Measurements from ENCODE around the gene CIB1. TPM values are rescaled to one million over a fixed set of nuclear protein-coding genes. Genes with fewer than 3 reads are reported as not detected.
"Not testable (repeated sequence)": the region's sequence is repeated elsewhere in the genome, so short reads cannot be mapped to it uniquely, and the experiment has no call there.

CIB1 gene
- total RNA-seq, 1 donor from 2014 or later, result 50.9 TPM

DNA sequence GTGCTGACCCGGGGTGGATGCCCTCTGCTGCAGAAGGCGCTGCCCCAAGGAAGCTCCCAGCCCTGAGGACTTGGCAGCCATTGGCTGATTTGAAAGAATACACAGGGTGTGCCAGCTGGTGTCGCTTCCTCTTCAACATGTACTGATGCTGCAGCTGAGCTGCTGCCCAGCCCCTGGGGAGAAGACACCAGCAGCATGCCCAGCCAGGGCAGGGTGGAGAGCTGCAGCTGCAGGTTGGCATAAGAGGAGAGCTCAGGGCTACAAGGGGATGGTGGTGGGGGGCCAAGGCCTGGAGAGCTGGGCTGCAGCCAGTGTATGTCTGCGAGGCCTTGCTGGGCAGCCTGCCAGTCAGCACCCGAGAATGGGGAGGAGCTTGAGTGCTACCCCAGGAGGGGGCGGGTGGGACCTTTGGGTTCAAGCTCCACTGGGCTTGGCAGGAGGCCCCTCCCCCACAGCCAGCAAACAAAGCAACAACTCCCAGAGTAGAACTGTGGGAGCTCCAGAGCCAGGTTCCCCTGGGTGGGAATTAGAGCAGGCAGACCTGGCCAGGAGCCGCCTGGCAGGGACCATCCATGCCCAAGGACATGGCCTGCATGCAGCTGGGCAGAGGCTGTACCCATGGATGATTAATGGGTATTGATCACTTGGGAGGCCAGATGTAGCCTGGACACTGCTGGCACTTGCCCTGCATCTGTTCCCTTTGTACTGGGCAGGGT is 41.8 kb downstream of the CIB1 start:
- H3K36me3 ChIP-seq, result no peaks in the 10 kb centered on the region
- DNase-seq (ENCODE audit: low spot score in 2 of 2), result no peak
- no peaks in the 10 kb centered on the region for H3K9me3 ChIP-seq
- peak overlapping the region; percentile 56 to 60 for H3K27ac ChIP-seq
- TF ChIP-seq, protein P1, sequence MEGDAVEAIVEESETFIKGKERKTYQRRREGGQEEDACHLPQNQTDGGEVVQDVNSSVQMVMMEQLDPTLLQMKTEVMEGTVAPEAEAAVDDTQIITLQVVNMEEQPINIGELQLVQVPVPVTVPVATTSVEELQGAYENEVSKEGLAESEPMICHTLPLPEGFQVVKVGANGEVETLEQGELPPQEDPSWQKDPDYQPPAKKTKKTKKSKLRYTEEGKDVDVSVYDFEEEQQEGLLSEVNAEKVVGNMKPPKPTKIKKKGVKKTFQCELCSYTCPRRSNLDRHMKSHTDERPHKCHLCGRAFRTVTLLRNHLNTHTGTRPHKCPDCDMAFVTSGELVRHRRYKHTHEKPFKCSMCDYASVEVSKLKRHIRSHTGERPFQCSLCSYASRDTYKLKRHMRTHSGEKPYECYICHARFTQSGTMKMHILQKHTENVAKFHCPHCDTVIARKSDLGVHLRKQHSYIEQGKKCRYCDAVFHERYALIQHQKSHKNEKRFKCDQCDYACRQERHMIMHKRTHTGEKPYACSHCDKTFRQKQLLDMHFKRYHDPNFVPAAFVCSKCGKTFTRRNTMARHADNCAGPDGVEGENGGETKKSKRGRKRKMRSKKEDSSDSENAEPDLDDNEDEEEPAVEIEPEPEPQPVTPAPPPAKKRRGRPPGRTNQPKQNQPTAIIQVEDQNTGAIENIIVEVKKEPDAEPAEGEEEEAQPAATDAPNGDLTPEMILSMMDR (IDR thresholded peaks at IDR 0.05), result no peak
- no peak overlapping the region for H3K4me3 ChIP-seq
- H3K4me1 ChIP-seq, result peaks cover 2 to 25% of the 10 kb centered on the region in 2 donors
- intact Hi-C loops (cut with DNase I), result no loop called here
- no peaks in the 10 kb centered on the region for H3K27me3 ChIP-seq

DNA sequence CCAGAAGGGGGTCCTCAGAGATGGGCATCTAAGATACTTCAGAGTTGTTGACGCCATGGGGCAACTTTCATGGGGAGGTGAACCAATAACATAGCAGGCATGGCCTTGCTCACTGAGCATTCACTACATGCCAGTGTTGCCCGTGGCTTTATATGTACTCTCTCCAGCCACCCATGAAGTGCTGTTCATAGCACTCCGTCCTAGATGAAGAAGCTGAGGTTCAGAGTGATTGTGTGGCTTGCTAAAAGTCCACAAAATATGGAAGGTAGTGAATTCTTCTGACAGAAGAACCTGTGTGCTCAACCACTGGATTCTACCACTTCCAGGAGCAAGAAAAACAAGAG is 42.4 kb downstream of the CIB1 start:
- TF ChIP-seq, protein P1 (IDR thresholded peaks at IDR 0.05), result no peak
- intact Hi-C loops (cut with DNase I), result no loop called here
- Histone ChIP-seq H3K27ac (peak overlapping the region; percentile 56 to 60), H3K36me3 (no peaks in the 10 kb centered on the region), H3K4me1 (peaks cover 2 to 26% of the 10 kb centered on the region in 2 donors), H3K27me3 (no peaks in the 10 kb centered on the region), H3K4me3 (no peak overlapping the region), H3K9me3 (no peaks in the 10 kb centered on the region)
- no peak for DNase-seq (ENCODE audit: low spot score in 2 of 2)

DNA sequence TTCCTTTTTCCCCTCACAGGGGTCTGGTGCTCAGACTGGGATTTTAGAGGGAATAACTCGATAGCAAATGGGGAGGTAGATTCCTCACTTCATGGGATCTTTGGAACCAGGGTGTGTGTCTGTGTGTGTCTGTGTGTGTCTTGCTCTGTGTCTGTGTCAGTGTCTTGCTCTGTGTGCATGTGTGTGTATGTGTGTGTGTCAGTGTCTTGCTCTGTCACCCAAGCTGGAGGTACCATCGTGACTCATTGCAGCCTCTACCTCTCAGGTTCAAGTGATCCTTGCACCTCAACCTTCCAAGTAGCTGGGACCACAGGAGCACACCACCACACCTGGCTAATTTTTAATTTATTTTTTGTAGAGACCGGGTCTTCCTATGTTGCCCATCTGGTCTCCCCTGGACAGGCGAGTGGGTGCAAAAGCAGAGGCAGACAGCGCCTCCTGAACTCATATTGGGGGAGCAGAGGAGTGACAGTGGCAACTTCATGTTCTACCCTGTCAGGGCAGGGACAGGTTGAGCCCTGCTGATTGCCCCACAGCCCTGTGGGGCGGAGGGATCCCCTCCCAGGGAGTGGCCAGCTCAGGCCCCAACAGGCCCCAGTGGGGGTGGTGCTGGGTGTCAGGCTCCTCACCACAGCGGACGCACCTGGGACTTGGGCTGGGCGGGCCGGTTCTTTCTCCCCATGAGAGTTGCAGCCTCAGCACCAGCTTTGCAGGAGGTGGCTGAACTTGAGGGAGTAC is 43.0 kb downstream of the CIB1 start:
- Histone ChIP-seq H3K36me3 (no peaks in the 10 kb centered on the region), H3K9me3 (no peaks in the 10 kb centered on the region), H3K27ac (peak overlapping the region in 1 of 2 donors; percentile 60), H3K4me3 (no peak overlapping the region), H3K4me1 (peaks cover 2 to 26% of the 10 kb centered on the region in 2 donors), H3K27me3 (no peaks in the 10 kb centered on the region)
- DNase-seq (ENCODE audit: low spot score in 2 of 2), result no peak
- TF ChIP-seq, protein P1 (IDR thresholded peaks at IDR 0.05), result no peak
- intact Hi-C loops (cut with DNase I), result no loop called here

DNA sequence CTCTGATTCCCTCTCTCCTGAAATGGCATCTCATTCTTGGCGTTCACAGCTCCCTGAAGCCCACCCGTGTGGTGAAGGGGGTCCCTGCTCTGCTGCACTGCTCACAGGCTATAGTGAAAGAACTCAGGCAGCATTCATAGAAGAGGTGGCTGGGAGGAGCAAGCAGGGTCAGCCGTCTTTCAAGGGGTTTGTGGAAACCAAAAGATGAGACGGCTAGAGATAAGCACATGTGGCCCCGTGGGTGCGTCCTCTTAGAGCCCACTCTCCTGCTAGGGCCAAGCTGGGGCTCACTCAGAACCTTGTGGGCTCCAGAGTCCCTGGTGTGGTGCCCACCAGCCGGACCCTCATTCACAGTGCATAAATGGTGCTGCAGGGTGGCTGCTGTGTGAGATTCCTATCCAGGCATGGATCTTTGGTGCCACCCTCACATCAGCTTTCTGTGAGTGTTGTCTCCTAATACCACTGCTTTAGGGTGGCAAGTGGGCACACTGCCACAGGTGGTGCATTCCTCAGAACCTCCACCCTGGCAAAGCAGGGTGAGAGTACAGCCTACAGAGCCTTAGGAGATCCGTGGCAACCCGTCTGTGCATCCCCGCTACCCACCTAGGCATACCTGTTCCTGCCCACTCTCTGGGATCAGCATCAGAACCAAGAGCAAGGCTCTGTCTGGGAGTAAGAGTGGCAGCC is 43.8 kb downstream of the CIB1 start:
- TF ChIP-seq, protein P1 (IDR thresholded peaks at IDR 0.05), result no peak
- Histone ChIP-seq H3K36me3 (no peaks in the 10 kb centered on the region), H3K9me3 (no peaks in the 10 kb centered on the region), H3K27ac (no peak overlapping the region), H3K4me3 (no peak overlapping the region), H3K27me3 (no peaks in the 10 kb centered on the region), H3K4me1 (peaks cover 2 to 26% of the 10 kb centered on the region in 2 donors)
- DNase-seq (ENCODE audit: low spot score in 2 of 2), result no peak
- intact Hi-C loops (cut with DNase I), result no loop called here

DNA sequence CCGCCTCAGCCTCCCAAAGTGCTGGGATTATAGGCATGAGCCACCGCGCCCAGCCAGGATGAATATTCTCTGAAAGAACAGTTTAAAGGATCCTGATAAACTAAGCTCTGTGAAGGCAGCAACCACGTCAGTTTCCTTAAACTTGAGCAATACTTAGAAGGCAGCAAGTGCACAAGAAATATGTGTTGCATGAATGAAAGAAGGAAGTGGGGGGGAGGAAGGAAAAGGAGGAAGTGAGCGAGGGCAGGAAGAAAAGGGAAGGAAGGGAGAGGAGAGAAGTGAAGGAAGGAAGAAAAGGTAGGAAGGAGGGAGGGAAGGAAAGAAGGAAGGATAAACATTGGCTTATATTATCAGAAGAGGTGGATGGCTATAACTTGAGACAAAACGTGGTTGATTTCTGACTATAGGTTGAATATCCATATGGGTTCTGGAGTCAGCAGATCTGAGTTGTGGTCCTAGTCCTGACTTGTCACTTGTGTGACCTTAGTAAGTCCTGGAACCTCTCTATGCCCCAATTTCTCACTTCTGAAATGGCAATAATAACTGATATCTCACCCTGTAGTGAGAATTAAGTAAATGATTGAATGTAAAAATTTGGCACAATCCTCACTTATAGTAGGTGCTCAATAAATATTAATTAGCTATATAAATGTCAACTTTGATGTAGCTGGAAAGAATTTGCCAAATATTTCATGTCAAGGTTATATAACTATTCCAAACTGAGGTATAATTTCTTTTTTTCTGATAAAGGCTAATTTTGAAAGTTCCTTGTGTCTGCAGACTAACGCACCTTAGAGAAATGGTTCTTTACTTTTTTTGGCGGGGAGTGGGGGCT is 44.6 kb downstream of the CIB1 start:
- Histone ChIP-seq H3K4me3 (no peak overlapping the region), H3K36me3 (no peaks in the 10 kb centered on the region), H3K27me3 (no peaks in the 10 kb centered on the region), H3K4me1 (peaks cover 5 to 30% of the 10 kb centered on the region in 2 donors), H3K9me3 (no peaks in the 10 kb centered on the region), H3K27ac (no peak overlapping the region)
- intact Hi-C loops (cut with DNase I), result no loop called here
- DNase-seq (ENCODE audit: low spot score in 2 of 2), result no peak
- TF ChIP-seq, protein P1 (IDR thresholded peaks at IDR 0.05), result no peak

DNA sequence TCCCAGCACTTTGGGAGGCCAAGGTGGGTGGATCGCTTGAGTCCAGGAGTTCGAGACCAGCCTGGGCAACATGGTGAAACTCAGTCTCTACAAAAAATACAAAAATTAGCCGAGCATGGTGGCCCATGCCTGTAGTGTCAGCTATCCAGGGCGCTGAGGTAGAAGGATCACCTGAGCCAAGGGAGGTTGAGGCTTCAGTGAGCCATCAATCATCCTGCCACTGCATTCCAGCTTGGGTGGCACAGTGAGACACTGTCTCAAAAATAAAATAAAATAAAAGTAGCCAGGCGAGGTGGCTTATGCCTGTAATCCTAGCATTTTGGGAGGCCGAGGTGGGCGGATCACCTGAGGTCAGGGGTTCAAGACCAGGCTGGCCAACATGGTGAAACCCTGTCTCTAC is 45.7 kb downstream of the CIB1 start:
- DNase-seq (ENCODE audit: low spot score in 2 of 2); H3K27ac ChIP-seq; intact Hi-C loops (cut with DNase I); H3K4me3 ChIP-seq; H3K9me3 ChIP-seq; H3K36me3 ChIP-seq; H3K27me3 ChIP-seq: not testable (repeated sequence)
- peaks cover 5 to 30% of the 10 kb centered on the region in 2 donors for H3K4me1 ChIP-seq
